PFSK-1 (cell line): ENCODE data around the gene GAST.

Experiments
- FOXP2 ChIP-seq: optimal IDR thresholded peaks from 2 replicates; pipeline ENCODE3; 2011; ENCODE audit warnings: borderline replicate concordance, control low read depth, inconsistent platforms; ENCODE audit not compliant: insufficient read depth; ENCODE audit errors: extremely low read length, extremely low read depth
- POLR2AphosphoS5 ChIP-seq: IDR thresholded peaks from 2 replicates; pipeline ENCODE4 v1.6.1; 2012; ENCODE audit warnings: low read depth, mild to moderate bottlenecking, control low read depth, low read length, moderate library complexity
- REST ChIP-seq, 2 experiments: IDR thresholded peaks; 2 replicates each; pipeline versions ENCODE4 v1.6.1 to v1.8.0; 2011 to 2012; ENCODE audit warnings: low read depth in 2 of 2, low read length in 2 of 2, control low read depth in 1 of 2, inconsistent platforms in 1 of 2, mild to moderate bottlenecking in 1 of 2, moderate library complexity in 1 of 2; ENCODE audit not compliant: insufficient read depth in 1 of 2
- SIN3A ChIP-seq: IDR thresholded peaks from 2 replicates; pipeline ENCODE4 v1.6.1; 2012; ENCODE audit warnings: mild to moderate bottlenecking, low read length, moderate library complexity, borderline replicate concordance; ENCODE audit not compliant: insufficient read depth
- TAF1 ChIP-seq: IDR thresholded peaks from 2 replicates; pipeline ENCODE4 v1.6.1; 2012; ENCODE audit warnings: low read length, control low read depth, borderline replicate concordance; ENCODE audit not compliant: insufficient read depth

Gene GAST

GRCh38 chr17:41739661-41740352 is 27.7 kb downstream of the GAST start:
- TF ChIP-seq SIN3A (no peak), TAF1 (no peak), FOXP2 (no peak), REST (IDR thresholded peaks at IDR 0.05; ENCODE audit: insufficient read depth in 1 of 2, low read depth in 2 of 2, low read length in 2 of 2) (no peak), POLR2AphosphoS5 (no peak)

GRCh38 chr17:41740506-41740905 is 28.4 kb downstream of the GAST start:
- no peak for TF ChIP-seq POLR2AphosphoS5

GRCh38 chr17:41741709-41742108 is 29.6 kb downstream of the GAST start:
- TF ChIP-seq SIN3A (no peak), POLR2AphosphoS5 (no peak), REST (IDR thresholded peaks at IDR 0.05; ENCODE audit: insufficient read depth in 1 of 2, low read depth in 2 of 2, low read length in 2 of 2) (no peak), FOXP2 (no peak), TAF1 (no peak)

GRCh38 chr17:41748275-41748674 is 36.1 kb downstream of the GAST start:
- TF ChIP-seq REST (IDR thresholded peaks at IDR 0.05; ENCODE audit: insufficient read depth in 1 of 2, low read depth in 2 of 2, low read length in 2 of 2), result no peak
- TF ChIP-seq SIN3A, result no peak
- no peak for TF ChIP-seq POLR2AphosphoS5
- no peak for TF ChIP-seq FOXP2
- no peak for TF ChIP-seq TAF1

- TF ChIP-seq POLR2AphosphoS5 (no peak), SIN3A (no peak), TAF1 (no peak), FOXP2 (no peak), REST (IDR thresholded peaks at IDR 0.05; ENCODE audit: insufficient read depth in 1 of 2, low read depth in 2 of 2, low read length in 2 of 2) (no peak)
Observed at GRCh38 chr17:41750862-41751261, 38.7 kb downstream of the GAST start.
